Measurements from ENCODE around the gene COCH.

Gene COCH

DNA sequence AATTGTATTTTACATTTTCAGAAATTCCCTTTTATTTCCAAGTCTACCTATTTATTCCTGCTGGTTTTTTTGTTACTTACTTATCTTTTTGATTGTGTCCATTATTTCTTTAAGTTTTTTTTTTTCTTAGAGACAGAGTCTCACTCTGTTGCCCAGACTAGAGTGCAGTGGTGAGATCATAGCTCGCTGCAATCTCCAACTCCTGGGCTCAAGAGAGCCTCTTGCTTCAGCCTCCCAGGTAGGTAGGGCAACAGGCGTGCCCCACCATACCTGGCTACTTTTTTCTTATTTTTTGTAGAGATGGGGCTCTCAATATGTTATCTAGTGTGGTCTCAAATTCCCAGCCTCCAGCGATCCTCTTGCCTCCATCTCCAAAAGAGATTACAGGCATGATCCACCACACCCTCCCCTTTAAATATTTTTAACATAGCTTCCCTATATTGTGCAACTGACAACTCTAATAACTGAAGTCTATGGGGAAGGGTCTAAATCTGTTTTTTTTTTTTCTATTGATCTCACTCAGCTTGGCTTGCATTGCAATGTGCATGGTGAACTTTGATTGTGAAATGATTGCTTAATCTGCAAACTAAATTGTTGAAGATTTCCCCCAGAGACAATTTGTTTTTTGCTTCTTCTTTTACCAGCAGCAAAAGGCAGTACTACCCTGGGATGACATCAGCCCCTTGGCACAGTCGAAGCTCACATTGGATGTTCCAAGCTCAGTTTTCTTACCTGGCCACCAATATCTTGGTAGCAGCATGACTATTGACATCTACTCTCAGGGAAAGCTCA, 25.7 kb upstream of the COCH start:
- TF ChIP-seq, protein P1, sequence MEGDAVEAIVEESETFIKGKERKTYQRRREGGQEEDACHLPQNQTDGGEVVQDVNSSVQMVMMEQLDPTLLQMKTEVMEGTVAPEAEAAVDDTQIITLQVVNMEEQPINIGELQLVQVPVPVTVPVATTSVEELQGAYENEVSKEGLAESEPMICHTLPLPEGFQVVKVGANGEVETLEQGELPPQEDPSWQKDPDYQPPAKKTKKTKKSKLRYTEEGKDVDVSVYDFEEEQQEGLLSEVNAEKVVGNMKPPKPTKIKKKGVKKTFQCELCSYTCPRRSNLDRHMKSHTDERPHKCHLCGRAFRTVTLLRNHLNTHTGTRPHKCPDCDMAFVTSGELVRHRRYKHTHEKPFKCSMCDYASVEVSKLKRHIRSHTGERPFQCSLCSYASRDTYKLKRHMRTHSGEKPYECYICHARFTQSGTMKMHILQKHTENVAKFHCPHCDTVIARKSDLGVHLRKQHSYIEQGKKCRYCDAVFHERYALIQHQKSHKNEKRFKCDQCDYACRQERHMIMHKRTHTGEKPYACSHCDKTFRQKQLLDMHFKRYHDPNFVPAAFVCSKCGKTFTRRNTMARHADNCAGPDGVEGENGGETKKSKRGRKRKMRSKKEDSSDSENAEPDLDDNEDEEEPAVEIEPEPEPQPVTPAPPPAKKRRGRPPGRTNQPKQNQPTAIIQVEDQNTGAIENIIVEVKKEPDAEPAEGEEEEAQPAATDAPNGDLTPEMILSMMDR (IDR thresholded peaks at IDR 0.05; ENCODE audit: low read depth, low read length): no peak
- no peak for DNase-seq (ENCODE audit: extremely low read depth, low read depth)

DNA sequence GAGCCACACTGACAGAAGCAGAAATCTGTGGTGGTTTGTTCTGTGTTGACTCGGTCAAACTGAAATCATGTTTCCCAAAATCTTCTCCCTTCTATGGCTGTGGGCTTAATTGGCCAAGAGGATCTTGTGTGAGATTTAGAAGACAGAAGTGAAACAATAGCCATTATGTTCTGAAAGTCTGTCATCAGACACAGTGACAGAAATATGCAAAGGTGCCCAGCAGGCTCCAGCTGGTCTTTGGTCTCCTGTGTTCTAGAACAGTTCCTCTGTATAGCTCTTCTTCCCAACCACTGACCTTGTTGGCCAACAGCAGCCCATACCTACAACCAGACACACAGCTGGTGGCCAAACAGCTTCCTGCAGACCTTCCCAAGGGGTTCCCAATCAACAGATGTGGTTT, 25.0 kb upstream of the COCH start:
- TF ChIP-seq, protein P1 (IDR thresholded peaks at IDR 0.05; ENCODE audit: low read depth, low read length): no peak
- no peak for DNase-seq (ENCODE audit: extremely low read depth, low read depth)

DNA sequence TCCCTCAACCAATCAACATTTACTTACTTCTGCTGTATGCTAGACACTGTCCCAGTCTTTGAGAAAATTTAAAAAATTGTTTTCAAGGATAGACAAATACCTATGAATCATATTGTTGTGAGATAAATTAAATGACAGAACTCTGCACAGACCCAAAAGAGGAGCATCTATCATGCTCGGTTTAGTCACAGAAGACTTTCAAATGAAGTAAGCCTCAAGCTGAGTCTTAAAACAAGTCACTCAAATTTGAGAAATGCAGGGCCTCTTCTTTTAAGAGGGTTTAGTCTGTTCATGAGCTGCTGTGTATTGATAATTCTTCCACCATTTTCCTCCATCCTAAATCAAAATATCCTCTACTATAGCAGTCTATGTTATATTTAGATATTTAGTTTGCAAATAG, 24.4 kb upstream of the COCH start:
- TF ChIP-seq, protein P1 (IDR thresholded peaks at IDR 0.05; ENCODE audit: low read depth, low read length): no peak
- no peak for DNase-seq (ENCODE audit: extremely low read depth, low read depth)

DNA sequence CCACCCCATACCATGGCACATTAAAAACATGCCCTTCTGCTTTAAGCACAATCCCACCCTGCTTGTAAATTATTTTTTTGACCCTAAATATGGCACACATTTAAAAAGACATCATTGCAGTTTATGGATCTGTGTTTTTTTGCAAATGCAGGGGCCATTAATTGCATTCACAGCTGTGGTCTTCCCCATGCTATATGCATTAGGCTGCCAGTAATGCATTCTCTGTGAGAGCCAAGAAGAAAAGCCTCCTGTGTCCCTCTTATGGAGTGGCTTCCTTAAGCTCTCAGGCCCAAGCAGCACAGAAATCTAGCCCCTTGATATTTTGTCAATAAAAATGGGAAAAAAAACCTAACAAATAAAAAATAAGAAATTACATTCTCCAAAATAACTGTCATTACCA, 20.4 kb upstream of the COCH start:
- no peak for DNase-seq (ENCODE audit: extremely low read depth, low read depth)
- TF ChIP-seq, protein P1 (IDR thresholded peaks at IDR 0.05; ENCODE audit: low read depth, low read length): no peak

DNA sequence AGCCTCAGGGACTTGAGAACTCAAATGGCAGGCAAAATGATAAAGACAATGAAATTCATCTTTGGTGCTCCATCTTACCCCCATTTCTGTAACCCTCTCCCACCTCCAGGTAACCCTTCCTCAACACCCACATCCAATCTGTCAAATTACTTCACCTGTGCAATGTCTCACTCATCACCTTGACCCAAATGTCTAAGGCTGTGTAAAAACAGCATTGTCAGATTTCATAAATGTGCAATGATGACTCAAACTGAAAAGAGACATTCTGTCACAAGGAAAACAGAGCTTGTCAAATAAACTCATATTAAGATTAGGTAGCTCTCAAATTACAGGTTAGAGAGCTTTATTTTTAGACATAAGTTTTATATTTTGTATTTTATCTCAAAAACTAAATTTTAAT, 19.9 kb upstream of the COCH start:
- TF ChIP-seq, protein P1 (IDR thresholded peaks at IDR 0.05; ENCODE audit: low read depth, low read length): no peak
- no peak for DNase-seq (ENCODE audit: extremely low read depth, low read depth)

DNA sequence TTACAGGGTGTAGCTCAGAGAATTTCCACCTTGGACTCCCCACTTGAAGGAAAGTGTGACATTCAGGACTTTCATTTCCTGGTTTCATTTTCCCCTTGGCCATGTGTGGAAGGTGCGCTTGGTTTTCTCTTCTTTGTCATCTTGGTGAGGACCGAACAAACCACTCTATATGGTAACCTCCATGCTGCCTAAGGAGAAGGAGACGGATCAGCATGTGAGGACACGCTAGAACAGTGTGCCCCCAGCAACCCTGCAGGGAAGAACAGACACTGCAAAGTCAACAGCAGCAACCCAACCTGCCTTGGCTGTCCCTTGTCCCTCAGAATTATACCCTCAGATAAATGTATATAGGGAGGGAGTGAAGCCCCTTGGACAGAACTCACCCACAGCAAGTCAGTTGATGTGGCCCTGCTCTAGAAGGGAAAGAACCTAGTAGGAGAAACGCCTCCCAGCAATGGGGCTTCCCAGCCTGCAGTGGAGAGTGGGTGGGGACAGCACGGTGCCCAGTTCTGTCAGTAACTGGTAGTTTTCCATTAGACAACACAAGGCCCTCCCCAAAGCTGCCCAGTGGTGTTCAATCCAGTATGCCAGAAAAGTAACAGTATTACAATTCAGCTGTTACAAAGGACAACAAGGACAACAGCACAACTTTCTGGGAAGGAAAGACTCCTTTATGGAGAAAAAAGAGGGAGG, 18.9 kb upstream of the COCH start:
- DNase-seq (ENCODE audit: extremely low read depth, low read depth): no peak
- TF ChIP-seq, protein P1 (IDR thresholded peaks at IDR 0.05; ENCODE audit: low read depth, low read length): no peak

DNA sequence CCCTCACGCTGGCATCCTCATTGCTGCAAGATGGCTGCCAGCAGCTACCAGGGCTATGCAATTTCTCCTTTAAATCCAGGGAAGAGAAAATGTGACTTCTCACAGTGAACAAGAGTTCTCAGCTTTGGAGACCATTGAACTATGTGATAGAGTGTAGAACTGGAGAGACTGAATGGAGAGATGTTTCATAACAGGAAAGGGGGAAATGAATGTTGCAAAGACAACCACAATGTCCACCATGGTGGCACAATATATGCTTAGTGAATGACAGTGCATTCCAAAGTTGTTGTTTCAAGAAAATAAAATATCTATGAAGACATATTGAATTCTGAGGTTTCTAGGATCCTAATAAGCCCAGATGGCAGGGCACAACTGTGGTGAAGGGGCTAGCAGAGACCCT, 13.2 kb upstream of the COCH start:
- DNase-seq (ENCODE audit: extremely low read depth, low read depth): no peak
- TF ChIP-seq, protein P1 (IDR thresholded peaks at IDR 0.05; ENCODE audit: low read depth, low read length): no peak

Data from AG09319 (cell line).